ENCODE data around the gene LIMD2.

DNA sequence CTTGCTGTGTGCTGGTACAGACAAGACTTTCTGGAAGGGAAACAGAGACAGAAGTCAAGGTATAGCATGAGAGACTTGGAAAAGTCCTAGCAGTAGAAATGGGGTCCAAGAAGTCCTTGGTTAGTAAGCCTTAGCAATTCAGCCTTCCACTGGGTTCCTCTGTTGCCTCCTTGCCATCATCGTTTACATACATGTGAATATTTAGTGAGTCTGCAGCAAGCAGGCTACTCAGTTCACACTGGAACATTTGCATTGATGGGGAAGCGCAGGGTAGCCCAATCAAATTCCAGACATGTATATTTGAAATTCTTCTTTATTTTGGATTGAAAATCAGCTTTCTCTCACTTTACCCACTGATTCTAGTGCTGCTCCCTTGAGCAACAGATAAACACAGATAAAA is 27.1 kb downstream of the LIMD2 start:
- TF ChIP-seq, protein P1, sequence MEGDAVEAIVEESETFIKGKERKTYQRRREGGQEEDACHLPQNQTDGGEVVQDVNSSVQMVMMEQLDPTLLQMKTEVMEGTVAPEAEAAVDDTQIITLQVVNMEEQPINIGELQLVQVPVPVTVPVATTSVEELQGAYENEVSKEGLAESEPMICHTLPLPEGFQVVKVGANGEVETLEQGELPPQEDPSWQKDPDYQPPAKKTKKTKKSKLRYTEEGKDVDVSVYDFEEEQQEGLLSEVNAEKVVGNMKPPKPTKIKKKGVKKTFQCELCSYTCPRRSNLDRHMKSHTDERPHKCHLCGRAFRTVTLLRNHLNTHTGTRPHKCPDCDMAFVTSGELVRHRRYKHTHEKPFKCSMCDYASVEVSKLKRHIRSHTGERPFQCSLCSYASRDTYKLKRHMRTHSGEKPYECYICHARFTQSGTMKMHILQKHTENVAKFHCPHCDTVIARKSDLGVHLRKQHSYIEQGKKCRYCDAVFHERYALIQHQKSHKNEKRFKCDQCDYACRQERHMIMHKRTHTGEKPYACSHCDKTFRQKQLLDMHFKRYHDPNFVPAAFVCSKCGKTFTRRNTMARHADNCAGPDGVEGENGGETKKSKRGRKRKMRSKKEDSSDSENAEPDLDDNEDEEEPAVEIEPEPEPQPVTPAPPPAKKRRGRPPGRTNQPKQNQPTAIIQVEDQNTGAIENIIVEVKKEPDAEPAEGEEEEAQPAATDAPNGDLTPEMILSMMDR (IDR thresholded peaks at IDR 0.05; ENCODE audit: low read length): no peak
- TF ChIP-seq EZH2 (optimal IDR thresholded peaks at IDR 0.05; ENCODE audit: low read depth, low read length) (no peak), EZH2phosphoT487 (IDR thresholded peaks at IDR 0.05; ENCODE audit: low read length) (no peak)
